Mesothelial cell of epicardium (in vitro differentiated cells): ENCODE measurements around the gene BICRA. TPM values are rescaled to one million over a fixed set of nuclear protein-coding genes. Genes with fewer than 3 reads are reported as not detected.
A peak's percentile ranks its signal among the peaks of the same experiment; 100 is the strongest.

Experiments used
- DNase-seq, 2 experiments: peaks; one replicate each; pipeline ENCODE4 v3.0.0; 2021; ENCODE audit warnings: low spot score in 2 of 2; ENCODE audit not compliant: unreplicated experiment in 2 of 2
- H3K27ac Mint-ChIP-seq: 2 replicates; pipeline ENCODE4 v1.8.0; 2021; ENCODE audit warnings: mixed read lengths
- H3K27me3 Mint-ChIP-seq: 2 replicates; pipeline ENCODE4 v1.8.0; 2021; ENCODE audit warnings: low read depth, mixed read lengths
- H3K36me3 Mint-ChIP-seq: 2 replicates; pipeline ENCODE4 v1.8.0; 2021; ENCODE audit warnings: mixed read lengths
- H3K4me1 Mint-ChIP-seq: 2 replicates; pipeline ENCODE4 v1.8.0; 2021; ENCODE audit warnings: mixed read lengths
- H3K4me3 Mint-ChIP-seq: 2 replicates; pipeline ENCODE4 v1.8.0; 2021; ENCODE audit warnings: mild to moderate bottlenecking, moderate library complexity, mixed read lengths
- H3K9me3 Mint-ChIP-seq: 2 replicates; pipeline ENCODE4 v1.8.0; 2021; ENCODE audit warnings: mixed read lengths
- CTCF ChIP-seq: fragments of 200-600 bp; sonication (generic); IDR thresholded peaks from one replicate; pipeline ENCODE4 v1.5.0; 2021; ENCODE audit warnings: antibody characterized with exemption; ENCODE audit not compliant: unreplicated experiment
- total RNA-seq: library from RNA; stranded (reverse); gene quantifications from 3 replicates; pipeline ENCODE4 v1.2.1, GENCODE V29; 2021

The BICRA gene
- total RNA-seq, 1 donor from 2014 or later = 36.9 TPM

DNA sequence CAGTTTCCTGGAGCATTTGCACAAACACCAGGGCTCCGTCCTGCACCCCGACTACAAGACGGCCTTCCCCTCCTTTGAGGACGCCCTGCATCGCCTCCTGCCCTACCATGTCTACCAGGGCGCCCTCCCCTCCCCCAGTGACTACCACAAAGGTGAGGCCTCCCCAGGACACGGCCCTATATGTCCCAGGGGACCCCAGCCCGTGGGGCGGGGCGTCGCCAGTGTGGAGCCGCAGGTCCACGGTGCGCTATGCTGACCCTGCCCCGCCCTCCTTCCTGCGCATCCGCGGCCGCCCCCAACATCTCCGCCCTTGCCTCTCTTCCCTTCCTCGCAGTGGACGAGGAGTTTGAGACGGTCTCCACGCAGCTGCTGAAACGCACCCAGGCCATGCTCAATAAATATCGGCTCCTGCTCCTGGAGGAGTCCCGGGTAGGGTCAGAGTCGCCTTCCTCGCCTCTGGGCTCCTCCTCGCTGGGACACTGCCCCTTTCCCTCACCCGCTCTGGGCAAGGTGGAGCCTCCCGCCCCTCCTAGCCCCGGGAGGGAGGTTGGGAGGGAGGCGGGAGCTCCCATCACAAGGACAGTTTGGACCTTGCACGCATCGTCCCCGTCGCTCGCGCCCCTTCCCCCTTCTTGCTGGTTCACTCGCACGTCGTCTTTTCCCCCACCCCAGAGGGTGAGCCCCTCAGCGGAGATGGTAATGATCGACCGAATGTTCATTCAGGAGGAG, 89.9 kb downstream of the BICRA start:
- Mint-ChIP-seq H3K36me3 (peaks cover 16% of the 10 kb centered on the region), H3K4me3 (no peak overlapping the region), H3K4me1 (no peaks in the 10 kb centered on the region), H3K27me3 (no peaks in the 10 kb centered on the region), H3K9me3 (no peaks in the 10 kb centered on the region), H3K27ac (no peak overlapping the region)
- no peak for TF ChIP-seq CTCF
- DNase-seq = no peak

DNA sequence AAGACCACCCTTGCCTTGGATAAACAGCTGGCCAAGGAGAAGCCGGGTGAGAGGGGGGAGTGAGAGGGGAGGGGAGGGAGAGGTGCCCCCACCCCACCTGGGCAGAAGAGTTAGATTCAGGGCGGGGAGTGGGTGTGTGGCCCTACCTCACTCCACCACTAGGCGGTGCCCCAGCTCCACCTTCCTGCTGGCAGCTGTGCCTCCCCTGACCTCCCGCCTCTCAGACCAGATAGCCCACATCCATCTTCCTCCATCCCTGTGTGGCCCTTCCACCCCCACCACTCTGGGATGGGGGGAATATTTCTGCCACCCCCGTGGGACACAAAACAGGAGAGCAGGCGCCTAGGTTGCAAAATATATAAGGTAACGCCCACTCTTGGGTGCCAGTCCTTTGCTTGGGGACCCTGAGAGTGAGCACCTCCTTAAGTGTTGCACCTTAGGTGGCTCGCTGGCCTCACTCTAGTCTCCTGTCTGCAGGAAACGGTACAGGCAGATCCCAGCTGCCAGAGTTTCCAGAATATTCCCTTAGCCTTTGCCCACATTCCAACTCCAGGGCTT, 90.5 kb downstream of the BICRA start:
- no peaks in the 10 kb centered on the region for H3K4me1 Mint-ChIP-seq
- H3K4me3 Mint-ChIP-seq = no peak overlapping the region
- DNase-seq = peak in 1 of 2 experiments; percentile 72
- H3K9me3 Mint-ChIP-seq = no peaks in the 10 kb centered on the region
- H3K36me3 Mint-ChIP-seq = peaks cover 21% of the 10 kb centered on the region
- H3K27me3 Mint-ChIP-seq = no peaks in the 10 kb centered on the region
- H3K27ac Mint-ChIP-seq = no peak overlapping the region
- TF ChIP-seq CTCF = peak; percentile 88

- Mint-ChIP-seq H3K36me3 (peaks cover 20% of the 10 kb centered on the region), H3K27me3 (no peaks in the 10 kb centered on the region), H3K9me3 (no peaks in the 10 kb centered on the region), H3K4me3 (no peak overlapping the region), H3K4me1 (no peaks in the 10 kb centered on the region), H3K27ac (no peak overlapping the region)
- no peak for DNase-seq
- TF ChIP-seq CTCF = no peak
Measured at GRCh38 chr19:47700934-47701716, 92.2 kb downstream of the BICRA start.

- H3K27me3 Mint-ChIP-seq = peaks cover 1% of the 10 kb centered on the region
- no peak overlapping the region for H3K27ac Mint-ChIP-seq
- no peak for TF ChIP-seq CTCF
- no peak overlapping the region for H3K4me3 Mint-ChIP-seq
- H3K36me3 Mint-ChIP-seq = peaks cover 20% of the 10 kb centered on the region
- no peaks in the 10 kb centered on the region for H3K4me1 Mint-ChIP-seq
- no peaks in the 10 kb centered on the region for H3K9me3 Mint-ChIP-seq
- DNase-seq = no peak
Measured at GRCh38 chr19:47701717-47702552, 93.0 kb downstream of the BICRA start.

DNA sequence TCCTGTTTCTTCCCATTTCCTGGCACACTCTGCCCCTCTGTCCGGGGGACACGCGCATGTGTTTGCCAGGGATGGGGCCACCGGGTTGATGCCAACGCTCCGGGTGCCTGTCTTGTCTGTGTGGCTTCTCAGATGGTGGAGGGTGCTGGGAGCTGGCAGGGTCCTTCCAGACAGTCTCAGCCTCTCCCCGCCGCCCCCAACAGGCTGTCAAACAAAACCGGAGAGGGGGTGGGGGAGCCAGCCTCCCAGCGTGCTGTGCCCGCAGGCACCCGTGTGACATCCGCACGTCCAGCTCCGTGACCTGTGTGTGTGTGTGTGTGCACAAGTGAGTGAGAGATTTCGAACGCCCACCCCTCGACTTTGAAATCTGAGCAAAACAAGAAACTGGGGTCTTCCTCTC, 93.7 kb downstream of the BICRA start:
- Mint-ChIP-seq H3K27ac (peak overlapping the region; percentile 62), H3K9me3 (no peaks in the 10 kb centered on the region), H3K36me3 (peaks cover 20% of the 10 kb centered on the region), H3K4me1 (no peaks in the 10 kb centered on the region), H3K4me3 (no peak overlapping the region), H3K27me3 (peaks cover 7% of the 10 kb centered on the region)
- no peak for DNase-seq
- TF ChIP-seq CTCF = no peak
